Stimulated activated CD4-positive, alpha-beta T cell treated with anti-CD3 and anti-CD28 coated beads, Interleukin-1b, Interleukin-23, amount 100 ng/mL, for 24 hours (primary cell): ENCODE measurements around the gene FSD1L.

Experiments used
- DNase-seq, 4 experiments: peaks; one replicate each; pipeline ENCODE4 v3.0.0-alpha.2; 2020; ENCODE audit warnings: low read depth in 4 of 4, low spot score in 1 of 4

The FSD1L gene

DNA sequence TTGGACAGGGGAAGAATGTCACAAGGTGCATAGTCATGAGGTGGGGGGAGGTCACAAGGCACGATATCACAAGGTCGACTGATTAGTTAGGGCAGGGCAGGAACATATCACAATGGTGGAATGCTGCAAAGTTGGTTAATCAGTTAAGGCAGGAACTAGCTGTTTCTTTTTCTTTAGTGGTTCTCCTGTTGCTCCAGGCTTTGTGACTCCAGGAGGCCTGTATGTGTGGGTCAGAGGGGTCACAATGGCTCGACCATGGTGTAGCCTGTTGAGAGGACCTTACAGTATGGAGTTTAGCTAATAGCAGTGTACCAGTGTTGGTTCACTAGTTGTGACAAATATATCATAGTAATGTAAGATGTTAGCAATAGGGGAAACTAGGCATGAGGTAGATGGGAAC lies 12.4 kb upstream of the FSD1L start:
- DNase-seq: no peak

DNA sequence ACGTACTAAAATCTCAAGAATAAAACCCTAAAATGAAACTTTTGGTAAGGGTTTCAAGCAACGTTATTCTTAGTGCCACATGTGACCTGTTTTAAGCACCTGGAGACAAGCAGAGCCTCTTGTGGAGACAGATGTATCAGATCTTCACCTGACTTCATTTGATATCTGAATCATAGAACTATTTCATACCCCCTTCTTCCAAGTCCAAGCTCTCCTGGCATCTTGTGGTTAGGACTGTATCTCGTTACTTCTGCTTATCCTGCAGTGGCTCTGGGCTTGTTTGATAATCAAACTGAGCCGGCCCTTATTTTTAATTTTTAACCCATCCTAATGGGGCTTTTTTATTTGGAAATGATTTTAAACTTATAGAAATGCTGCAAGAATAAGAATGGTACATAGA lies 11.1 kb upstream of the FSD1L start:
- no peak for DNase-seq

DNA sequence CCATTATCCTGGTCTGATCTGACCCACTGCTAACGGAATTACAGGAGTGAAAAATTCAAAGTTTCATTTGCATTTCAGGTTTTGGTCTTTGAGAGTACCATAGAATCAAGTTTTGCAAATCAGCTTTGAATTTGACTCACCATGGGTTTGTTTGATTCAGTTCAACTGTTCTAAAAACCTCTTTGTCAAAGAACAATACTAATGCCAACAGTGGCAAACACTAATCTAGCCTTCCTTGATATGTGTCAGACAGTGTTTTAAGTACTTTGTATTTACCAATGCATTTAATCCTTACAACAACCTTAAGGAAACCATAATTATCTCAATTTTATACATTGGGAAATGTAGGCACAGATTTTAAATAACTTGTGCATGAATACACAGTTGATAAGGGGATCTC lies 10.1 kb upstream of the FSD1L start:
- no peak for DNase-seq

DNA sequence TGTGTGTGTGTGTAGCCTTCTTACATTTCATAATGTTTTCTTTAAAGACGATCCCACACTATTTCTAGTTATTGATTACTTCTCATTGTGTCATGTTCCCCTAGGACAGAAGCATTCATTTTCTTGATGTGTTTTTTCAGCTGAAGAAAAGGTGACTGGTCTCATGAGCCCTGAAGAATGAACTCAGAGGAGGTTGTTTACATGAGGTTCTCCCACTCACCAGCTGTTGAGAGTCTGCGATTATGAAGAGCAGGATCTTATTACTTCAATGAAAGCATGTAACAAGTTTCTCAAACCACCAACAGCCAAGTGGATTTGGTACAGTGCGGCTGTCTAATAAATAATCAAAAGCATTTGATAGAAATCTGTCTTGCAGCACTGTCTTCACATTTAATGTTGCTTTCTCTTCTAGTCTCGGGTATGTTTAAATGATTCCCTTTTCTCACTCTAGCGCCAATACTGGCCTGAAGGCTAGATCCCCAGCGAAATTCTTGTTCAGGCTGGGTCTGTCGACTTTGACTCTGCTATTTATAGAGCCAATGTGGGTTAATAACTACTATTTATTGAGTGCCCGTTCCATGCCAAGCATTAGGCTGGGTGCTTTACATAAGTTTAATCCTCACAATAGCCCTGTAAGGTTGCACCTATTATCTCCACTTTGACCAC lies 9.6 kb upstream of the FSD1L start:
- DNase-seq: no peak

- DNase-seq: no peak
Observed at GRCh38 chr9:105439428-105439827, 8.4 kb upstream of the FSD1L start.

GRCh38 chr9:105441616-105442160 lies 6.1 kb upstream of the FSD1L start:
- no peak for DNase-seq

DNA sequence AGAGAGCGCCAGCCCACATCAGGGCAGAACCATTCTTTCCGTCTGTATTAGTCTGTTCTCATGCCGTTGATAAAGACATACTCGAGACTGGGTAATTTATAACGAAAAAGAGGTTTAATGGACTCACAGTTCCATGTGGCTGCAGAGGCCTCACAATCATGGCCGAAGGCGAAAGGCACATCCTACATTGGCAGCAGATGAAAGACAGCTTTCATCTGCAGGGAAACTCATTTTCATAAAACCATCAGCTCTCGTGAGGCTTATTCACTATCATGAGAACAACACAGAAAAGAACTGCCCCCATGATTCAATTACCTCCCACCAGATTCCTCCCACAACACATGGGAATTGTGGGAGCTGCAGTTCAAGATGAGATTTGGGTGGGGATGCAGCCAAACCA lies 4.7 kb upstream of the FSD1L start:
- no peak for DNase-seq

DNA sequence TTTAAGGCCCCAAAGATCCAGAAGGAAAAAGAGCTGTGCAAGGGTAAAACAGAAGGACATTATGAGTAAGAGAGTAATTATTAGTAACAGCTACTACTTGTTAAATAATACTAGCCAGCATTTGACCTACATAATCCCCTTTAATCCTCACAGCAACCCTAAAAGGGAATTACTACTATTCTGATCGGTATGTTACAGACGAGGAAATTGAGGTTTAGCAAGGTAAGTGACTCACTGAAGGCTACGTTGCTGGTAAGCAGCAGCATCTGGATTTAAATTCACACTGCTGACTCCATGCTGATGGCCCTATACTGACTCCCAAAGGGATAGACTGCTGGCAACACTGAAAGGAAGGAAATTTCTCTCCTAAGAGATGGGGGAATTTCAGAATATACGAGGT lies 3.7 kb upstream of the FSD1L start:
- DNase-seq: no peak

GRCh38 chr9:105445203-105445881 lies 2.5 kb upstream of the FSD1L start:
- no peak for DNase-seq

GRCh38 chr9:105447386-105447813 lies 434 bp upstream of the FSD1L start:
- no peak for DNase-seq

GRCh38 chr9:105449081-105449480 lies 1.2 kb downstream of the FSD1L start:
- DNase-seq: no peak

- DNase-seq: no peak
Observed at GRCh38 chr9:105452185-105452584, 4.4 kb downstream of the FSD1L start.

DNA sequence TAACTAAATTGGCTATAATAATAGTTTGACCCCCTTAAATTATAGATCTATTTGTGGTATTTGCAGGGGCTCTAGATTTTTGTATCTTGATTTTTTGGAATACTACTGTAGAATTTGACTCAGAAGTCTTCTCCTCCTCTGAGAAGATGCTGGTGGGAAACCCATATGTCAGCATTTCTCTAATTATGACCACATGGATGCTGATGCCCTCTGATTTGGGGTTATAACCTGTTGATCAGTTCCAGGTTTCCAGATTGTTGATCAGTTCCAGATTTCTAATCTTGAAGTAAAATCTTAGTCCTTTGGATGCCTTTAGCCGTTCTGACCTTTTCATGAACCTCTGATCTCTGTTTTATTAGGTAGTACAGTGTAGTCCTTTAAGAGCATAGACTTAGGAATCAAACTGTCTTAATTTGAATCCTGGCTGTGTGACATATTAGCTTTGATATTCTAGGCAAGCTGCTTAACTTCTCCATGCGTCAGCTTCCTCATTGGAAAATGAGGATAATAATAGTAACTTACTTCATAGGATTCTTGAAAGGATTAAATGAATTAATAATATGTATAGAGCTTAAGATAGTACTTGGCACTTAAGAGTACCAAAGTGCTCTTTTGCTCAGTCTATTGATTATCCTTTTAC lies 8.1 kb downstream of the FSD1L start:
- DNase-seq: no peak

DNA sequence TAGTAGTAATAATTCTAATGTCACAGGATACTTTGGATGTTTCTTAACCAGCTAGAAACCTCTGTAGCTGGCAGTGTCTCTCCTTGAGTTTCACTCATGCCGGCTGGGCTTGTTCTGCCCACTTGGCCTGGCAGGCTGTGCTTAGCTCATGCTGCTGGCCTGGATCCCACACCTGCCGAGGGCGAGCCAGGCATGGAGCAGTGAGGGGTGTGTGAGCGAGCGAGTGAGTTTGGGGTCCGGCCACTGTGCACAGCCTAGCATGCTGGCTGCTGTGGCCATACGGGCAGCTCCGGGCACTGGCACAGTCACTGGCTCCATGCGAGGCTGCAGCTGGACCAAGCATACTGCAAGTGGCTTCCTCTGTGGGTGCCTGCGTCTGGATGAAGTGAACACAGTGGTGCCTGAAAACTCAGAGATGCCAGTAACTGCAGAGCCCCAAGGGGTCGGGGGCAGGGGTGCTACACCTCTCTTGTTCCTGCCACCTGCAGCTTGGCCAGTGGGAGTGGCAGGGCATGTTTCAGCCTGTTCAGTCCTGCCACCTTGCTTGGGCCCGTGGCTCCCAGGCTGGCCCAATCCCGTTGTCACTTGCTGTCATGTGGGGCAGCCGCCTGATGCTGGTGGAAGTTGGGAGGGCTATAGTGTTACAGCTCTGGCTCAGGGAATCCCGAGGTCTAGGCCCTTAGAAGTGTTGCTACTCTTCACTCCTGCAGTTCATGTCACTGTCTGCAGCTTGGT lies 9.9 kb downstream of the FSD1L start:
- no peak for DNase-seq

GRCh38 chr9:105458404-105458803 lies 10.6 kb downstream of the FSD1L start:
- no peak for DNase-seq

DNA sequence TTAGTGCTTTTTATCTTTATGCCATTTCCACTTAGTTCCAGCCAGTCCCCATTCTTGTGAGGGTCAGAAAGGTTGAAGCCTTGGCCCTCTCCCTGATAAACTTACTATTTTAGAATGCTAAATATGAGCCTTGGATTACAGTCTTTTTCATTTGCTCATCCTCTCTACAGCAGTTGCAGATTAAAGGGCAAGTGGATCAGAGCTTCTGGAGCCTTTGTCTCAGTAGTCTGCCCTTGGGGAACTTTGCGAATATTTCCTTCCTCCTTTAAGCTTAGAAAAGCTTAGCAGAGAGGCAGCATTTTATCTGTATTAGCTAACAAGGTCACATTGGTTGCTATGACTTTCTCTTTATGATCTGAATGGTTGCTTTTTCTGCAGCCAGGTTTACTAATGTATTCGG lies 11.5 kb downstream of the FSD1L start:
- DNase-seq: no peak

GRCh38 chr9:105466898-105467455 lies 19.1 kb downstream of the FSD1L start:
- no peak for DNase-seq

DNA sequence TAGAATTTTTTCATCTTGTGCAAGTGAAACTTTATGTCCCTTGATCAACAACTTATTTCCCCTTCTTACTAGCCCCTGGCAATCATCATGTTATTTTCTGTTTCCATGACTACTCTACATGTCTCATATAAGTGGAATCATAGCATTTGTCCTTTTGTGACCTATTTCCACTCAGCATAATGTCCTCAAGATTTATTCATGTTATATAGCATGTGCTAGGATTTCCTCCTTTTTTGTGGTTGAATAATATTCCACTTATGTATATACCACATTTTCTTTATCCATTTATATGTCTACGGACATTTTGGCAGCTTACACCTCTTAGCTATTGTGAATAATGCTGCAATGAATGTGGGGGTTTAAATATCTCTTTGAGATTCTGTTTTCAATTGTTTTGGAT lies 21.0 kb downstream of the FSD1L start:
- no peak for DNase-seq

DNA sequence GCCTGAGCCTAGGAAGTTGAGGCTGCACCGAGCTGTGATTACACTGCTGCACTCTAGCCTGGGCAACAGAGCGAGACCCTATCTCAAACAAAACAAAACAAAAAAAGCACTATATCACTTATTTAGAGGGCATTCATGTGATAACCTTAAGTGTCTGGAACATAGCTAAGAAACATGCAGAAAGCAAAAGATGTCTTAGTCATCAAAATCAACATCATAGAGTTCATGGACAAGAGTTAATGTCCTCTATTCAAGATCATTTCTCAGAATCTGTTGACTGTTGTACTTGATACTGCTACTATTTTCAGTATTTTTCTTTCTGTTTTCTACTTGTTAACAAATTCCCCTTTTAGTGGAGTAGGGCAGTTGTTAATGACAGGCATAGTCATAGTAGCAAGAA lies 25.4 kb downstream of the FSD1L start:
- DNase-seq: no peak

GRCh38 chr9:105475302-105475701 lies 27.5 kb downstream of the FSD1L start:
- no peak for DNase-seq

DNA sequence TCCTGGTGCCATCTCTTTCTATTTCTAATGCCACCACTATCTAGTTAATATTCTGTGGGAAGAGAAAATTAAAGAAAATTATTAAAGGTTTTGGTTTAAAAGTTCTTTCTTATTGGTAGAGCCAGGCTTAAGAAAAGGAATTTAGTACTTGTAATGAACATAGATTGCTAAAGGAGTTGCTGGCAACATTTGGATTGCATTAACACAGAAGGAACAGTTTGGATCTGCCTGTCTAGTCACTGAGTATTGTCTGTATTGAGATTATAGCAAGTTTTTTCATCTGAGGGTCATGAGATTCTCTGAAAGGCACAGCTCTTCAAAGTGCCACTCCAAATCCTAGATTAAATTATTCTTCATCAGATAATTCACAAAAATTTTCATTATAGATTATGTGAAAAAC lies 32.0 kb downstream of the FSD1L start:
- no peak for DNase-seq
